ENCODE measurements around the gene RPF1.

RPF1 gene

DNA sequence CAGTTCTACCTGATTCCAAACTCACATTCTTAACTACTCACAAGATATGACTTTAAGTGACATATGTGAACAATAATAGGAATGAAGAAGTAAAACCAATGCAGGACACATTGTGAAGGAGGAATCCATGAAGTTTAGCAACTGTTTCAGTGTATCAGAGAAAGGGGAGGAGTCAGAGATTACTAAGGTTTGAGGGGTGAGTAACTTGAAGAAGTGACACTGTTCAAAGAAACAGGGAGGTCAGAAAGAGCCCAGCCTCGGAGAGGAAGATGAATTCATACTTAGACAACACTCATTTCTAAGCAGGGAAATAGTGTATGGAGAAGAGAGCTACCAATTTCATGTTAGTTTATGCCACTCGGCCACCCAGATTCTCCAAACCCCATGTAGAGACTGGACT is 28.2 kb upstream of the RPF1 start:
- Histone ChIP-seq H3K9ac (no peak overlapping the region), H3K4me2 (ENCODE audit: low read length) (no peak overlapping the region), H3K27me3 (ENCODE audit: control insufficient read depth, insufficient read depth, low read length) (no peaks in the 10 kb centered on the region), H3K27ac (no peak overlapping the region), H3K4me3 (ENCODE audit: low read depth, low read length) (no peak overlapping the region), H3K4me1 (no peaks in the 10 kb centered on the region), H2AFZ (no peak overlapping the region), H3K9me3 (ENCODE audit: control insufficient read depth, low read length) (no peaks in the 10 kb centered on the region), H3K36me3 (ENCODE audit: control insufficient read depth, insufficient read depth, low read length) (no peaks in the 10 kb centered on the region), H3K79me2 (no peaks in the 10 kb centered on the region)
- TF ChIP-seq CTCF (IDR thresholded peaks at IDR 0.05), result no peak

DNA sequence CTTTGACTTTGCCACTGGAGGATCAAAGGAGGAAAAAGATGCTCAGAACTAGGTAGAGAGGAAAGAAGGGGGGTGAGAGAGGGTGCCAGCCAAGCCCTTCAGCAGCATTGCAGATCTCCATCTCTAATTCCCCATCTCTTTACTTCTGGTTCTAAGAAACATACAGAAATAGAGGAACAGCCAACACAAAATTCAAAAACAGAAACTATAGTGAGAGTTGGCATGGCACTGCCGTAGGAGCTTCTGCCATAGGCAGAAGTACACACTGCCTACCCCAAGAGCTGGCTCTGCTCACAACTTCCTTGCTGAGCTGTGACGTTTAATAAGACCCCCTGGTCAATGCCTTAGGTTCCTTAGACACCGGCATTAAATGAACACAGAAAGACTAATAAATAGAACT is 26.6 kb upstream of the RPF1 start:
- H3K27me3 ChIP-seq (ENCODE audit: control insufficient read depth, insufficient read depth, low read length), result no peaks in the 10 kb centered on the region
- H3K36me3 ChIP-seq (ENCODE audit: control insufficient read depth, insufficient read depth, low read length), result no peaks in the 10 kb centered on the region
- H3K4me2 ChIP-seq (ENCODE audit: low read length), result no peak overlapping the region
- no peaks in the 10 kb centered on the region for H3K4me1 ChIP-seq
- H3K79me2 ChIP-seq, result no peaks in the 10 kb centered on the region
- no peak overlapping the region for H3K9ac ChIP-seq
- no peak for TF ChIP-seq CTCF (IDR thresholded peaks at IDR 0.05)
- no peaks in the 10 kb centered on the region for H3K9me3 ChIP-seq (ENCODE audit: control insufficient read depth, low read length)
- no peak overlapping the region for H3K4me3 ChIP-seq (ENCODE audit: low read depth, low read length)
- no peak overlapping the region for H2AFZ ChIP-seq
- H3K27ac ChIP-seq, result no peak overlapping the region

- no peak overlapping the region for H3K4me3 ChIP-seq (ENCODE audit: low read depth, low read length)
- no peaks in the 10 kb centered on the region for H3K9me3 ChIP-seq (ENCODE audit: control insufficient read depth, low read length)
- no peak overlapping the region for H2AFZ ChIP-seq
- no peaks in the 10 kb centered on the region for H3K36me3 ChIP-seq (ENCODE audit: control insufficient read depth, insufficient read depth, low read length)
- H3K27ac ChIP-seq, result no peak overlapping the region
- H3K4me1 ChIP-seq, result no peaks in the 10 kb centered on the region
- no peak overlapping the region for H3K9ac ChIP-seq
- no peaks in the 10 kb centered on the region for H3K27me3 ChIP-seq (ENCODE audit: control insufficient read depth, insufficient read depth, low read length)
- no peaks in the 10 kb centered on the region for H3K79me2 ChIP-seq
- TF ChIP-seq CTCF (IDR thresholded peaks at IDR 0.05), result no peak
- no peak overlapping the region for H3K4me2 ChIP-seq (ENCODE audit: low read length)
These were observed 16.9 kb upstream of the RPF1 start for GRCh38 chr1:84462118-84462517.

DNA sequence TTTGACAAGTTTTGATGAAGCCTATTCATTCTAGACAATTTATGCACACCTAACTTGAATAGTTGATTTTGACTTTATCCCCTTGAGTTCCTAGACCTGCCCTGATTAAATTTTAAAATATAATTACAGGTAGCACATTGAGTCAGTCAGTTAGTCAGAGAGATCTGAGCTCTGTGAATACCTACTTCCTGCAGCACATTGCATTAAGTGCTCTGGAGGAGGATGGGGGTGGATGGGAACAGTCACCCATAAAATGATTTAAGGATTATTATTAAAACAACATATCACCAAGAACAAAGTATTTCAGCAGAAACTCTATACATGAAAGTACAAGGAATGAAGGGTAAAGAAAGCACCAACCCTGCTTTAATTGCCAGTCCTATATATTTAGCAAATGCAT is 11.8 kb upstream of the RPF1 start:
- no peaks in the 10 kb centered on the region for H3K27me3 ChIP-seq (ENCODE audit: control insufficient read depth, insufficient read depth, low read length)
- H3K4me3 ChIP-seq (ENCODE audit: low read depth, low read length), result no peak overlapping the region
- no peak overlapping the region for H3K27ac ChIP-seq
- H3K79me2 ChIP-seq, result no peaks in the 10 kb centered on the region
- TF ChIP-seq CTCF (IDR thresholded peaks at IDR 0.05), result no peak
- no peak overlapping the region for H2AFZ ChIP-seq
- no peaks in the 10 kb centered on the region for H3K36me3 ChIP-seq (ENCODE audit: control insufficient read depth, insufficient read depth, low read length)
- H3K9me3 ChIP-seq (ENCODE audit: control insufficient read depth, low read length), result no peaks in the 10 kb centered on the region
- H3K4me1 ChIP-seq, result no peaks in the 10 kb centered on the region
- no peak overlapping the region for H3K4me2 ChIP-seq (ENCODE audit: low read length)
- H3K9ac ChIP-seq, result no peak overlapping the region

DNA sequence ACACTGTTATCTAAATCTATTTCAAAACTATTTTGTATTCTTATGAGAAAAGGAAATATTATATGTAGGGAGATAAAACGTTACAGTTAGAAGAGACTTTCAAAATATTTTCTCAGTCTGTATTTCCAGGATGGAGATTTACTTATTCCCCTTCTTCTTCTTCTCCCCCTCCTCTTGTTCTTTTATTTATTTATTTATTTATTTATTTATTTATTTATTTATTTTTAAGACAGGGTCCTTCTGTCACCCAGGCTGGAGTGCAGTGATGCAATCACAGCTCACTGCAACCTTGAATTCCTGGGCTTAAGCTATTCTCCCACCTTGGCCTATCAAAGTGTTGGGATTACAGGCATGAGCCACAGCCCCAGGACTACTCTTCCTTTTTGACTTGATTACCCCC is 2.8 kb upstream of the RPF1 start:
- Histone ChIP-seq H3K9ac (no peak overlapping the region), H3K4me2 (ENCODE audit: low read length) (no peak overlapping the region), H3K9me3 (ENCODE audit: control insufficient read depth, low read length) (no peaks in the 10 kb centered on the region), H2AFZ (no peak overlapping the region), H3K4me3 (ENCODE audit: low read depth, low read length) (no peak overlapping the region), H3K36me3 (ENCODE audit: control insufficient read depth, insufficient read depth, low read length) (peaks cover 2% of the 10 kb centered on the region), H3K4me1 (no peaks in the 10 kb centered on the region), H3K79me2 (no peaks in the 10 kb centered on the region), H3K27me3 (ENCODE audit: control insufficient read depth, insufficient read depth, low read length) (no peaks in the 10 kb centered on the region), H3K27ac (no peak overlapping the region)
- TF ChIP-seq CTCF (IDR thresholded peaks at IDR 0.05), result no peak

Measured in parathyroid adenoma (tissue), 2 donors.